Adrenal gland (tissue), 12 donors: ENCODE measurements around the gene RRAGD. TPM values are rescaled to one million over a fixed set of nuclear protein-coding genes. Genes with fewer than 3 reads are reported as not detected.

Experiments used
- DNase-seq, 7 donors: peaks; one replicate each; pipeline ENCODE4 v3.0.0-alpha.2; 2019 to 2020
- H3K27ac ChIP-seq, 5 donors: fragments of 200-600 bp; sonication (generic) in 4 of 5; 1 replicate in 3 of 5; 2 replicates in 2 of 5; pipeline versions ENCODE4 v1.5.1 to v1.8.0; 2016 to 2020; ENCODE audit warnings: mild to moderate bottlenecking in 1 of 5
- H3K27me3 ChIP-seq: fragments of 200-600 bp; 2 replicates; pipeline ENCODE4 v1.8.0; 2021
- H3K36me3 ChIP-seq, 2 donors: fragments of 200-600 bp; replicated peaks in 1 of 2; 1 replicate in 1 of 2; 2 replicates in 1 of 2; pipeline versions ENCODE4 v1.5.1 to v1.8.0; 2018 to 2022
- H3K4me1 ChIP-seq, 2 donors: fragments of 200-600 bp; replicated peaks in 1 of 2; 1 replicate in 1 of 2; 2 replicates in 1 of 2; pipeline versions ENCODE4 v1.5.1 to v1.8.0; 2018 to 2021
- H3K4me3 ChIP-seq, 4 donors: fragments of 200-600 bp; sonication (generic) in 3 of 4; one replicate each; pipeline ENCODE4 v1.5.1; 2016 to 2018
- H3K9me3 ChIP-seq, 3 donors: fragments of 200-600 bp; sonication (generic) in 1 of 3; replicated peaks in 1 of 3; 1 replicate in 2 of 3; 2 replicates in 1 of 3; pipeline versions ENCODE4 v1.5.1 to v1.8.0; 2016 to 2021
- CTCF ChIP-seq, 6 experiments: fragments of 450-650 bp in 4 of 6; fragments of 200-600 bp in 2 of 6; sonication (generic) in 1 of 6; IDR thresholded peaks; 1 replicate in 5 of 6; 2 replicates in 1 of 6; pipeline versions ENCODE4 v1.5.1 to v1.8.0; 2016 to 2021; ENCODE audit warnings: antibody characterized with exemption in 6 of 6, mild to moderate bottlenecking in 2 of 6, moderate library complexity in 1 of 6
- POLR2A ChIP-seq, 2 donors: fragments of 450-650 bp; IDR thresholded peaks; one replicate each; pipeline ENCODE4 v1.6.1; 2017; ENCODE audit warnings: antibody characterized with exemption in 2 of 2, mild to moderate bottlenecking in 2 of 2, moderate library complexity in 1 of 2
- WGBS, 4 donors: extraction: QIAGEN DNeasy Blood & Tissue Kit in 2 of 4; methylation state at CpG; one replicate each; pipeline versions ENCODE4 v1.1.5 to v1.1.7; 2013 to 2017; 5-methylcytosine and 5-hydroxymethylcytosine counted together
- intact Hi-C, 2 donors: fragments of 100-400 bp; cut with DNase I; formaldehyde crosslinking; loops; one replicate each; pipeline versions ENCODE4 v1.14.1 to v1.15.0; 2022 to 2023
- polyA plus RNA-seq, 3 donors: library from polyadenylated mRNA; stranded (reverse); fragments of 200-250 nt in 2 of 3; fragments of 350-450 nt in 1 of 3; fragmentation: Illumina TruSeq in 1 of 3; extraction: RNeasy Lipid Tissue Mini Kit (QIAGEN cat#74804) in 1 of 3; gene quantifications; one replicate each; pipeline ENCODE4 v1.2.3, GENCODE V29; 2013 to 2014
- total RNA-seq, 9 donors: library from RNA; depleted of rRNA in 4 of 9; stranded (reverse); fragments of >200 nt in 4 of 9; fragments of 120-200 nt in 1 of 9; fragmentation: NEBNext Ultra II Directional in 1 of 9; extraction: Animal tissue kit (Norgen Biotek cat#: 25700) in 1 of 9; gene quantifications; one replicate each; pipeline versions ENCODE4 v1.1.0 to v1.2.4, GENCODE V29; 2013 to 2023
- donor health status: healthy with polysubstance abuse.
- donor health status: Bipolar disorder and iron deficiency.
- donor health status: DM: yes; HTN: yes; CAD: no.
- donor health status: DM: no; HTN: no; CAD: no.
- donor health status: DM: no; HTN: no; CAD: no.
- donor health status: DM: yes; HTN: yes; CAD: no.

RRAGD gene
- total and polyA plus RNA-seq, 12 donors = 4.8 to 42.1 (median 34.4) TPM

GRCh38 chr6:89347825-89348224 is 64.2 kb downstream of the RRAGD start:
- intact Hi-C loops = loop anchor here in 1 of 2 donors (10.0 kb wide), 1 partner anchor 653 kb away; no protein-coding TSS in a partner anchor
- Histone ChIP-seq H3K27ac (peak overlapping the region in 3 of 5 donors; percentile 6 to 43 (median 14)), H3K4me3 (no peak overlapping the region), H3K9me3 (no peaks in the 10 kb centered on the region), H3K4me1 (peaks cover 35 to 54% of the 10 kb centered on the region in 2 donors), H3K36me3 (no peaks in the 10 kb centered on the region), H3K27me3 (no peaks in the 10 kb centered on the region)
- WGBS, 4 donors = 43 to 64% (median 60%) methylated on average over 2 of the region's 2 CpGs
- peak in 1 of 7 donors; percentile 41 for DNase-seq
- no peak for TF ChIP-seq CTCF (IDR thresholded peaks at IDR 0.05)
- TF ChIP-seq POLR2A (IDR thresholded peaks at IDR 0.05) = no peak

DNA sequence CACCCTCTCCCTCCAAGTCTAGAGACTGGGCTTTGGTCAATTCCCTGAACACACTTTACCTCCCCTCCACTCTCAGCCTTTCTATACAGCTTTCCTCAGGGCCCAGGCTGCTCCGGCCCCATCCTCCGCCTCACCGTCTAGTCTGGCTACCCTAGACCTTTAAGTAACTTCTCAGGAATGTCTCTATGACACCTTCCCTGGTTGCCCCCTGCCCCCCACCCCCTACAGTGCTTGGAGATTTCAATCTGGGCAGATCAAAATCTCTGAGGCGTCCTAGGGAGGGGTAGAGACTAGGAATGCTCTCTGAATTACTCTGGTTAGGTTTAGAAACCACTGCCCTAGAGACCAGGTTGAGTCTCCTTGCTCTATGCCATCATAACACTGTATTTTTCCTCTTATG is 65.6 kb downstream of the RRAGD start:
- H3K36me3 ChIP-seq = peaks cover 0 to 8% of the 10 kb centered on the region in 2 donors
- H3K4me3 ChIP-seq = no peak overlapping the region
- WGBS, 4 donors = 90 to 96% (median 93%) methylated on average over 4 of the region's 4 CpGs
- intact Hi-C loops = loop anchor here in 1 of 2 donors (10.0 kb wide), 1 partner anchor 652 kb away; no protein-coding TSS in a partner anchor
- H3K27me3 ChIP-seq = no peaks in the 10 kb centered on the region
- no peak for TF ChIP-seq CTCF (IDR thresholded peaks at IDR 0.05)
- TF ChIP-seq POLR2A (IDR thresholded peaks at IDR 0.05) = no peak
- DNase-seq = no peak
- no peaks in the 10 kb centered on the region for H3K9me3 ChIP-seq
- H3K4me1 ChIP-seq = peaks cover 34 to 51% of the 10 kb centered on the region in 2 donors
- H3K27ac ChIP-seq = no peak overlapping the region

- Histone ChIP-seq H3K27ac (no peak overlapping the region), H3K36me3 (peaks cover 0 to 46% of the 10 kb centered on the region in 2 donors), H3K4me1 (peaks cover under 1 to 5% of the 10 kb centered on the region in 2 donors), H3K4me3 (no peak overlapping the region), H3K9me3 (no peaks in the 10 kb centered on the region), H3K27me3 (no peaks in the 10 kb centered on the region)
- WGBS, 4 donors = 78 to 94% (median 84%) methylated on average over 2 of the region's 2 CpGs
- no peak for TF ChIP-seq POLR2A (IDR thresholded peaks at IDR 0.05)
- TF ChIP-seq CTCF (IDR thresholded peaks at IDR 0.05) = no peak
- intact Hi-C loops = no loop called here
- peak in 1 of 7 donors; percentile 13 for DNase-seq
These were observed 72.5 kb downstream of the RRAGD start for GRCh38 chr6:89339565-89339964.

DNA sequence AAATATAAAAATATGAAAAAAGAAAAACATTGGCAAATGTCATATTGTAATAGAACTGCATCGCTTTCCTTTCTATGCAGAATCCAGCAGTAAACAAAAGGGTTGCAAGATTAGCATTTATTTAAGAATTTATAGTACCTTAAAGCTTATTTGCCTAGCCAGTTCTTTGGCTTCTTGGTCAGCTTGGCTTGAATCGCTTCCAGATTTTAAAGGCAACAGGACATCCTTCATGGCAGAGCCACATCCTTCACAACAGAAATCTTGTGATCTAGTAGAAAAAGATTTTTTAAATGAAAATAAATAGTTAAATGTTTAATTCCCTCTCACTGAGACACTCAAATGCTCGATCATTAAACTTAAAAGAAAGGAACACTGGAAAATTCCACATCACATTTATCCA is 76.9 kb downstream of the RRAGD start:
- no peaks in the 10 kb centered on the region for H3K27me3 ChIP-seq
- WGBS, 4 donors = 76 to 86% (median 80%) methylated on average over 3 of the region's 3 CpGs
- H3K36me3 ChIP-seq = peaks cover 0 to 57% of the 10 kb centered on the region in 2 donors
- DNase-seq = no peak
- intact Hi-C loops = no loop called here
- TF ChIP-seq CTCF (IDR thresholded peaks at IDR 0.05) (no peak), POLR2A (IDR thresholded peaks at IDR 0.05) (no peak)
- H3K4me1 ChIP-seq = peaks cover 0 to 5% of the 10 kb centered on the region in 2 donors
- H3K4me3 ChIP-seq = no peak overlapping the region
- no peak overlapping the region for H3K27ac ChIP-seq
- no peaks in the 10 kb centered on the region for H3K9me3 ChIP-seq
